Heart left ventricle (tissue), 16 donors: ENCODE measurements around the gene SH3RF3. TPM values are rescaled to one million over a fixed set of nuclear protein-coding genes. Genes with fewer than 3 reads are reported as not detected.

Source experiments
- ATAC-seq, 4 donors: fragments of 200-7000 bp; cut with Tn5 transposase; one replicate each; pipeline ENCODE4 v1.9.1; 2020 to 2022; ENCODE audit warnings: moderate library complexity in 4 of 4, mild to moderate bottlenecking in 3 of 4, moderate number of reproducible peaks in 1 of 4
- DNase-seq, 5 donors: peaks; one replicate each; pipeline ENCODE4 v3.0.0-alpha.2; 2020
- H3K27ac ChIP-seq, 12 donors: fragments of 200-600 bp; sonication (generic) in 4 of 12; one replicate each; pipeline versions ENCODE4 v1.5.0 to v1.8.0; 2016 to 2022; ENCODE audit warnings: mild to moderate bottlenecking in 2 of 12
- H3K27me3 ChIP-seq, 9 donors: fragments of 200-600 bp; sonication (generic) in 2 of 9; one replicate each; pipeline versions ENCODE4 v1.5.1 to v1.8.0; 2016 to 2022; ENCODE audit warnings: mild to moderate bottlenecking in 3 of 9
- H3K36me3 ChIP-seq, 9 donors: fragments of 200-600 bp; sonication (generic) in 2 of 9; one replicate each; pipeline versions ENCODE4 v1.5.0 to v1.8.0; 2018 to 2022; ENCODE audit warnings: mild to moderate bottlenecking in 2 of 9
- H3K4me1 ChIP-seq, 12 donors: fragments of 200-600 bp; sonication (generic) in 4 of 12; one replicate each; pipeline versions ENCODE4 v1.5.0 to v1.8.0; 2016 to 2022; ENCODE audit warnings: mild to moderate bottlenecking in 3 of 12
- H3K4me3 ChIP-seq, 12 donors: fragments of 200-600 bp; sonication (generic) in 4 of 12; one replicate each; pipeline versions ENCODE4 v1.5.0 to v1.8.0; 2017 to 2022; ENCODE audit warnings: mild to moderate bottlenecking in 9 of 12, moderate library complexity in 4 of 12
- H3K9me3 ChIP-seq, 12 donors: fragments of 200-600 bp; sonication (generic) in 4 of 12; one replicate each; pipeline versions ENCODE4 v1.5.0 to v1.8.0; 2016 to 2022; ENCODE audit warnings: mild to moderate bottlenecking in 1 of 12
- CTCF ChIP-seq, 12 donors: fragments of 200-600 bp; sonication (generic) in 4 of 12; IDR thresholded peaks; one replicate each; pipeline versions ENCODE4 v1.5.0 to v1.8.0; 2018 to 2022; ENCODE audit warnings: antibody characterized with exemption in 12 of 12, mild to moderate bottlenecking in 5 of 12
- POLR2A ChIP-seq, 2 donors: fragments of 450-650 bp; IDR thresholded peaks; one replicate each; pipeline ENCODE4 v1.6.1; 2017; ENCODE audit warnings: antibody characterized with exemption in 2 of 2, mild to moderate bottlenecking in 2 of 2, moderate library complexity in 2 of 2
- WGBS, 4 donors: extraction: QIAGEN DNeasy Blood & Tissue Kit in 2 of 4; methylation state at CpG; one replicate each; pipeline versions ENCODE4 v1.1.5 to v1.1.7; 2013 to 2018; 5-methylcytosine and 5-hydroxymethylcytosine counted together
- intact Hi-C, 10 donors: fragments of 100-400 bp; cut with DNase I; formaldehyde crosslinking; loops; one replicate each; pipeline versions ENCODE4 v1.11.1 to v1.14.2; 2022
- polyA plus RNA-seq, 2 donors: library from polyadenylated mRNA; stranded (reverse); fragments of 200-250 nt; gene quantifications; one replicate each; pipeline ENCODE4 v1.2.3, GENCODE V29; 2013
- total RNA-seq, 9 donors: library from RNA; depleted of rRNA in 2 of 9; stranded (reverse); fragments of >200 nt in 2 of 9; fragmentation: NEBNext Ultra II Directional in 3 of 9; extraction: Animal tissue kit (Norgen Biotek cat#: 25700) in 3 of 9; gene quantifications; one replicate each; pipeline versions ENCODE4 v1.1.0 to v1.2.4, GENCODE V29; 2016 to 2023
- donor health status: ischemic (EF 13 %, LVEDD 7.1; RV severe dilation, severe dysfunction).
- donor health status: healthy with polysubstance abuse.
- donor health status: DM: no; HTN: yes; CAD: no.
- donor health status: DM: no; HTN: no; CAD: no.
- donor health status: ischemic (EF 25% LVEDD 6.9; RV normal size, moderate dysfunction).
- donor health status: ischemic (EF 25% LVEDD 5.7; RV mildly dilated, moderate dysfunction).
- donor health status: healthy.
- donor health status: DM: yes; HTN: yes; CAD: no.
- donor health status: ischemic (EF 35%, LVEDD 5.7; RV mildly dilated, moderate dysfunction).
- donor health status: nonischemic (EF 11% LVEDD 7.7; RV severe dilation, severe dysfunction).
- donor health status: DM: yes; HTN: yes; CAD: no.
- donor health status: PGD.
- donor health status: ischemic (EF 29% LVEDD 5.4; RV normal size, mild dysfunction).
- donor health status: nonischemic (EF 23%, LVEDD 6.1; RV moderate dilation, normal function).

The SH3RF3 gene
- total and polyA plus RNA-seq, 11 donors: 5.2 to 15.7 (median 7.9) TPM

GRCh38 chr2:109423556-109424359, 294.8 kb downstream of the SH3RF3 start:
- DNase-seq (peak in 2 of 5 donors; percentile 24 to 48), ATAC-seq (peak in 2 of 4 donors; percentile 26 to 35)
- Histone ChIP-seq H3K27me3 (no peaks in the 10 kb centered on the region), H3K27ac (no peak overlapping the region), H3K4me3 (no peak overlapping the region), H3K36me3 (peaks cover 0 to 3% (median 0%) of the 10 kb centered on the region in 9 donors), H3K4me1 (no peaks in the 10 kb centered on the region), H3K9me3 (no peaks in the 10 kb centered on the region)
- WGBS, 4 donors: 88 to 92% (median 90%) methylated on average over 20 to 22 of the region's 22 CpGs
- intact Hi-C loops: no loop called here
- TF ChIP-seq CTCF (IDR thresholded peaks at IDR 0.05): no peak
- no peak for TF ChIP-seq POLR2A (IDR thresholded peaks at IDR 0.05)

GRCh38 chr2:109425411-109425810, 296.4 kb downstream of the SH3RF3 start:
- ATAC-seq (no peak), DNase-seq (no peak)
- Histone ChIP-seq H3K4me3 (no peak overlapping the region), H3K9me3 (no peaks in the 10 kb centered on the region), H3K4me1 (no peaks in the 10 kb centered on the region), H3K27me3 (no peaks in the 10 kb centered on the region), H3K27ac (no peak overlapping the region), H3K36me3 (peaks cover 0 to 3% (median 0%) of the 10 kb centered on the region in 9 donors)
- no peak for TF ChIP-seq CTCF (IDR thresholded peaks at IDR 0.05)
- no peak for TF ChIP-seq POLR2A (IDR thresholded peaks at IDR 0.05)
- intact Hi-C loops: loop anchor here in 1 of 10 donors (5.0 kb wide), 1 partner anchor 78 kb away; no protein-coding TSS in a partner anchor
- 89 to 94% (median 94%) methylated on average over 3 of the region's 3 CpGs for WGBS, 4 donors

GRCh38 chr2:109427661-109428091, 298.7 kb downstream of the SH3RF3 start:
- Histone ChIP-seq H3K27me3 (no peaks in the 10 kb centered on the region), H3K4me3 (no peak overlapping the region), H3K9me3 (no peaks in the 10 kb centered on the region), H3K4me1 (no peaks in the 10 kb centered on the region), H3K27ac (no peak overlapping the region), H3K36me3 (peaks cover 0 to 4% (median 0%) of the 10 kb centered on the region in 9 donors)
- no peak for ATAC-seq
- DNase-seq: peak in 2 of 5 donors; percentile 11 to 22
- intact Hi-C loops: loop anchor here in 1 of 10 donors (5.0 kb wide), 1 partner anchor 80 kb away; no protein-coding TSS in a partner anchor
- TF ChIP-seq CTCF (IDR thresholded peaks at IDR 0.05) (no peak), POLR2A (IDR thresholded peaks at IDR 0.05) (no peak)
- WGBS, 4 donors: 89 to 92% (median 91%) methylated on average over 5 to 11 of the region's 11 CpGs

- ATAC-seq: no peak
- no peaks in the 10 kb centered on the region for H3K4me1 ChIP-seq
- WGBS, 4 donors: 81 to 92% (median 91%) methylated on average over 12 of the region's 12 CpGs
- peak in 2 of 5 donors; percentile 17 to 42 for DNase-seq
- peaks cover 0 to 6% (median 0%) of the 10 kb centered on the region in 9 donors for H3K36me3 ChIP-seq
- intact Hi-C loops: loop anchor here in 1 of 10 donors (5.0 kb wide), 1 partner anchor 81 kb away; no protein-coding TSS in a partner anchor
- H3K4me3 ChIP-seq: no peak overlapping the region
- no peak overlapping the region for H3K27ac ChIP-seq
- H3K9me3 ChIP-seq: no peaks in the 10 kb centered on the region
- H3K27me3 ChIP-seq: no peaks in the 10 kb centered on the region
- TF ChIP-seq POLR2A (IDR thresholded peaks at IDR 0.05) (no peak), CTCF (IDR thresholded peaks at IDR 0.05) (no peak)
Measured at GRCh38 chr2:109428281-109428680, 299.3 kb downstream of the SH3RF3 start.
